GM21528 (cell line): Measurements from ENCODE around the gene RASGRF1.
"Not testable (repeated sequence)": the region's sequence is repeated elsewhere in the genome, so short reads cannot be mapped to it uniquely, and the experiment has no call there.

Source experiments
- ATAC-seq: cut with Tn5 transposase; IDR thresholded peaks from one replicate; pipeline ENCODE4 v1.9.1; 2021; ENCODE audit warnings: mild to moderate bottlenecking, moderate library complexity; ENCODE audit not compliant: unreplicated experiment, low FRiP score

The RASGRF1 gene

GRCh38 chr15:78934655-78935023 is 155.9 kb downstream of the RASGRF1 start:
- no peak for ATAC-seq

- ATAC-seq: no peak
These were observed 156.5 kb downstream of the RASGRF1 start for GRCh38 chr15:78933823-78934654.

GRCh38 chr15:78933187-78933822 is 157.3 kb downstream of the RASGRF1 start:
- ATAC-seq: no peak

GRCh38 chr15:78932258-78932808 is 158.2 kb downstream of the RASGRF1 start:
- ATAC-seq: no peak

- ATAC-seq: no peak
These were observed 158.9 kb downstream of the RASGRF1 start for GRCh38 chr15:78931439-78932257.

GRCh38 chr15:78930577-78931388 is 159.8 kb downstream of the RASGRF1 start:
- ATAC-seq: no peak

GRCh38 chr15:78929536-78930264 is 160.9 kb downstream of the RASGRF1 start:
- ATAC-seq: no peak

- no peak for ATAC-seq
These were observed 161.9 kb downstream of the RASGRF1 start for GRCh38 chr15:78928616-78929093.

- ATAC-seq: not testable (repeated sequence)
These were observed 162.4 kb downstream of the RASGRF1 start for GRCh38 chr15:78928176-78928575.

- ATAC-seq: no peak
These were observed 163.3 kb downstream of the RASGRF1 start for GRCh38 chr15:78927077-78927790.

GRCh38 chr15:78925956-78926743 is 164.4 kb downstream of the RASGRF1 start:
- no peak for ATAC-seq

- no peak for ATAC-seq
These were observed 165.4 kb downstream of the RASGRF1 start for GRCh38 chr15:78925076-78925624.

- no peak for ATAC-seq
These were observed 166.9 kb downstream of the RASGRF1 start for GRCh38 chr15:78923480-78924360.

GRCh38 chr15:78923015-78923414 is 167.6 kb downstream of the RASGRF1 start:
- ATAC-seq: no peak

GRCh38 chr15:78922527-78922926 is 168.1 kb downstream of the RASGRF1 start:
- ATAC-seq: no peak

GRCh38 chr15:78921940-78922339 is 168.6 kb downstream of the RASGRF1 start:
- ATAC-seq: no peak

- no peak for ATAC-seq
These were observed 169.1 kb downstream of the RASGRF1 start for GRCh38 chr15:78921517-78921916.
